Right lobe of liver (tissue), 6 donors: ENCODE data around the gene COL5A1. TPM values are rescaled to one million over a fixed set of nuclear protein-coding genes. Genes with fewer than 3 reads are reported as not detected.
"Not testable (repeated sequence)": the region's sequence is repeated elsewhere in the genome, so short reads cannot be mapped to it uniquely, and the experiment has no call there.

Experiments used
- ATAC-seq, 4 donors: fragments of 200-7000 bp; cut with Tn5 transposase; one replicate each; pipeline ENCODE4 v1.9.1; 2020; ENCODE audit warnings: mild to moderate bottlenecking in 4 of 4, moderate library complexity in 4 of 4
- DNase-seq, 3 donors: peaks; one replicate each; pipeline ENCODE4 v3.0.0-alpha.2; 2020
- H3K27ac ChIP-seq, 3 donors: fragments of 200-600 bp; one replicate each; pipeline ENCODE4 v1.8.0; 2022
- H3K27me3 ChIP-seq, 2 donors: fragments of 200-600 bp; one replicate each; pipeline ENCODE4 v1.8.0; 2022
- H3K36me3 ChIP-seq, 4 donors: fragments of 200-600 bp; sonication (generic) in 1 of 4; one replicate each; pipeline versions ENCODE4 v1.5.1 to v1.8.0; 2017 to 2022; ENCODE audit warnings: control low read depth in 1 of 4
- H3K4me1 ChIP-seq, 4 donors: fragments of 200-600 bp; sonication (generic) in 1 of 4; one replicate each; pipeline versions ENCODE4 v1.5.1 to v1.8.0; 2017 to 2022; ENCODE audit warnings: control low read depth in 1 of 4
- H3K4me3 ChIP-seq, 3 donors: fragments of 200-600 bp; one replicate each; pipeline ENCODE4 v1.8.0; 2022
- H3K9me3 ChIP-seq, 4 donors: fragments of 200-600 bp; sonication (generic) in 1 of 4; one replicate each; pipeline versions ENCODE4 v1.5.1 to v1.8.0; 2017 to 2022; ENCODE audit warnings: control low read depth in 1 of 4
- CTCF ChIP-seq, 4 donors: fragments of 200-600 bp in 3 of 4; fragments of 450-650 bp in 1 of 4; IDR thresholded peaks; one replicate each; pipeline versions ENCODE4 v1.5.1 to v1.8.0; 2016 to 2022; ENCODE audit warnings: antibody characterized with exemption in 4 of 4, mild to moderate bottlenecking in 2 of 4
- POLR2A ChIP-seq: fragments of 450-650 bp; IDR thresholded peaks from one replicate; pipeline ENCODE4 v1.6.1; 2017; ENCODE audit warnings: antibody characterized with exemption, mild to moderate bottlenecking
- WGBS: methylation state at CpG from one replicate; pipeline ENCODE4 v1.1.6; 2018; ENCODE audit warnings: low coverage, low lambda C conversion rate; ENCODE audit not compliant: insufficient coverage; ENCODE audit errors: missing lambda C conversion rate; 5-methylcytosine and 5-hydroxymethylcytosine counted together
- intact Hi-C, 2 donors: fragments of 100-400 bp; cut with DNase I; formaldehyde crosslinking; loops; one replicate each; pipeline versions ENCODE4 v1.11.2 to v1.14.1; 2022
- total RNA-seq, 6 experiments: library from RNA; depleted of rRNA in 2 of 6; stranded (reverse); fragments of >200 nt in 2 of 6; fragmentation: NEBNext Ultra II Directional in 3 of 6; extraction: Animal tissue kit (Norgen Biotek cat#: 25700) in 3 of 6; gene quantifications; one replicate each; pipeline versions ENCODE4 v1.1.0 to v1.2.4, GENCODE V29; 2016 to 2023
- donor health status: DM: no; HTN: yes; CAD: no.
- donor health status: DM: no; HTN: no; CAD: no.
- donor health status: DM: no; HTN: no; CAD: no.
- donor health status: DM: no; HTN: yes; CAD: no.
- donor health status: DM: no; HTN: yes; CAD: no.

The COL5A1 gene
- total RNA-seq, 6 experiments from 2014 or later: 1.5 to 17.0 (median 7.7) TPM

- DNase-seq (peak in 1 of 3 donors; percentile 1), ATAC-seq (no peak)
- Histone ChIP-seq H3K36me3 (no peaks in the 10 kb centered on the region), H3K9me3 (no peaks in the 10 kb centered on the region), H3K27ac (no peak overlapping the region), H3K4me1 (no peaks in the 10 kb centered on the region), H3K27me3 (no peaks in the 10 kb centered on the region), H3K4me3 (no peak overlapping the region)
- WGBS: 50% methylated on average over 3 of the region's 10 CpGs
- TF ChIP-seq CTCF (IDR thresholded peaks at IDR 0.05): no peak
- TF ChIP-seq POLR2A: no peak
- intact Hi-C loops: no loop called here
These were observed 21.5 kb downstream of the COL5A1 start for GRCh38 chr9:134663084-134663483.

GRCh38 chr9:134663753-134664415, 22.3 kb downstream of the COL5A1 start:
- intact Hi-C loops: no loop called here
- ATAC-seq (no peak), DNase-seq (peak in 1 of 3 donors; percentile 10)
- Histone ChIP-seq H3K27ac (no peak overlapping the region), H3K36me3 (no peaks in the 10 kb centered on the region), H3K4me1 (no peaks in the 10 kb centered on the region), H3K9me3 (no peaks in the 10 kb centered on the region), H3K27me3 (no peaks in the 10 kb centered on the region), H3K4me3 (no peak overlapping the region)
- TF ChIP-seq CTCF (IDR thresholded peaks at IDR 0.05) (no peak), POLR2A (no peak)
- WGBS: 62% methylated on average over 4 of the region's 9 CpGs

- no peaks in the 10 kb centered on the region for H3K9me3 ChIP-seq
- H3K36me3 ChIP-seq: no peaks in the 10 kb centered on the region
- ATAC-seq (no peak), DNase-seq (no peak)
- no peak overlapping the region for H3K27ac ChIP-seq
- TF ChIP-seq POLR2A: no peak
- no peak for TF ChIP-seq CTCF (IDR thresholded peaks at IDR 0.05)
- WGBS: 55% methylated on average over 3 of the region's 5 CpGs
- no peaks in the 10 kb centered on the region for H3K4me1 ChIP-seq
- H3K27me3 ChIP-seq: no peaks in the 10 kb centered on the region
- intact Hi-C loops: no loop called here
- no peak overlapping the region for H3K4me3 ChIP-seq
These were observed 22.8 kb downstream of the COL5A1 start for GRCh38 chr9:134664446-134664845.

GRCh38 chr9:134666208-134666607, 24.6 kb downstream of the COL5A1 start:
- DNase-seq (peak in 1 of 3 donors; percentile 4), ATAC-seq (no peak)
- Histone ChIP-seq H3K27ac (no peak overlapping the region), H3K36me3 (no peaks in the 10 kb centered on the region), H3K4me1 (no peaks in the 10 kb centered on the region), H3K4me3 (no peak overlapping the region), H3K9me3 (no peaks in the 10 kb centered on the region), H3K27me3 (no peaks in the 10 kb centered on the region)
- intact Hi-C loops: no loop called here
- WGBS: no CpG with 5 or more reads among the region's 6 CpGs
- TF ChIP-seq CTCF (IDR thresholded peaks at IDR 0.05) (no peak), POLR2A (no peak)

- DNase-seq (no peak), ATAC-seq (no peak)
- Histone ChIP-seq H3K36me3 (no peaks in the 10 kb centered on the region), H3K4me3 (no peak overlapping the region), H3K27ac (no peak overlapping the region), H3K27me3 (no peaks in the 10 kb centered on the region), H3K9me3 (no peaks in the 10 kb centered on the region), H3K4me1 (no peaks in the 10 kb centered on the region)
- TF ChIP-seq CTCF (IDR thresholded peaks at IDR 0.05) (no peak), POLR2A (no peak)
- WGBS: 35% methylated on average over 7 of the region's 7 CpGs
- intact Hi-C loops: no loop called here
These were observed 25.2 kb downstream of the COL5A1 start for GRCh38 chr9:134666831-134667230.

- H3K27ac ChIP-seq, DNase-seq, H3K4me3 ChIP-seq, H3K36me3 ChIP-seq, intact Hi-C loops, H3K9me3 ChIP-seq, H3K4me1 ChIP-seq, H3K27me3 ChIP-seq, ATAC-seq: not testable (repeated sequence)
These were observed 27.4 kb downstream of the COL5A1 start for GRCh38 chr9:134668977-134669376.
